ENCODE results near the gene HAUS1.

DNA sequence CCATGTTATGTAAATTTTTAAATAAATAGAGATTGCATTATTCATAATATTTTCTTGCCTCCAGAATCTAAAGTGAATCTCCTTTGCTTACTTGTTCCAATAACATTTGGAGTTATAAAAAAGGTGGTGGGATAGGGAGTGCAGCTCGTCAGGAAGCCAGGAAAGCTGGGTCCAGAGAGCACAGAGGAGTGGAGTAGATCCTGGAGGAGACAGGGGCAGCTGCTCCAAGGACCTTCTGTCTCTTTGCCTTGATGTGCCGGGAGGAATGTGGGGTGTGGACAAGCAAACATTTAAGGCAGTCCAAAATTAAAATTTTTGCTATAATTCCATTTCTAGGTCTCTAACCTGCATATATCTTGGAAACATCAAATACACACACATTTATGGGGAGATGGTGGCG lies 29.3 kb downstream of the HAUS1 start:
- TF ChIP-seq, protein P1, sequence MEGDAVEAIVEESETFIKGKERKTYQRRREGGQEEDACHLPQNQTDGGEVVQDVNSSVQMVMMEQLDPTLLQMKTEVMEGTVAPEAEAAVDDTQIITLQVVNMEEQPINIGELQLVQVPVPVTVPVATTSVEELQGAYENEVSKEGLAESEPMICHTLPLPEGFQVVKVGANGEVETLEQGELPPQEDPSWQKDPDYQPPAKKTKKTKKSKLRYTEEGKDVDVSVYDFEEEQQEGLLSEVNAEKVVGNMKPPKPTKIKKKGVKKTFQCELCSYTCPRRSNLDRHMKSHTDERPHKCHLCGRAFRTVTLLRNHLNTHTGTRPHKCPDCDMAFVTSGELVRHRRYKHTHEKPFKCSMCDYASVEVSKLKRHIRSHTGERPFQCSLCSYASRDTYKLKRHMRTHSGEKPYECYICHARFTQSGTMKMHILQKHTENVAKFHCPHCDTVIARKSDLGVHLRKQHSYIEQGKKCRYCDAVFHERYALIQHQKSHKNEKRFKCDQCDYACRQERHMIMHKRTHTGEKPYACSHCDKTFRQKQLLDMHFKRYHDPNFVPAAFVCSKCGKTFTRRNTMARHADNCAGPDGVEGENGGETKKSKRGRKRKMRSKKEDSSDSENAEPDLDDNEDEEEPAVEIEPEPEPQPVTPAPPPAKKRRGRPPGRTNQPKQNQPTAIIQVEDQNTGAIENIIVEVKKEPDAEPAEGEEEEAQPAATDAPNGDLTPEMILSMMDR (IDR thresholded peaks at IDR 0.05), result no peak
- TF ChIP-seq POLR2A (IDR thresholded peaks at IDR 0.05), result no peak
